NCI-H345 (cell line): ENCODE results near the gene VIPR2.

Experiments used
- DNase-seq: peaks from one replicate; lab custom pipeline; 2025; lab: John Stamatoyannopoulos, UW

Gene VIPR2

GRCh38 chr7:159119026-159119741, 25.5 kb downstream of the VIPR2 start:
- DNase-seq = no peak

GRCh38 chr7:159118623-159119022, 26.0 kb downstream of the VIPR2 start:
- no peak for DNase-seq

GRCh38 chr7:159118197-159118595, 26.5 kb downstream of the VIPR2 start:
- DNase-seq = no peak

GRCh38 chr7:159117366-159118196, 27.1 kb downstream of the VIPR2 start:
- no peak for DNase-seq

GRCh38 chr7:159116581-159117339, 27.9 kb downstream of the VIPR2 start:
- no peak for DNase-seq

GRCh38 chr7:159115601-159116501, 28.8 kb downstream of the VIPR2 start:
- peak; percentile 15 for DNase-seq

GRCh38 chr7:159114981-159115380, 29.7 kb downstream of the VIPR2 start:
- DNase-seq = no peak

- DNase-seq = no peak
These were observed 30.6 kb downstream of the VIPR2 start for GRCh38 chr7:159114096-159114495.

GRCh38 chr7:159113056-159113455, 31.6 kb downstream of the VIPR2 start:
- no peak for DNase-seq

- no peak for DNase-seq
These were observed 32.3 kb downstream of the VIPR2 start for GRCh38 chr7:159112136-159113011.

- no peak for DNase-seq
These were observed 35.0 kb downstream of the VIPR2 start for GRCh38 chr7:159109653-159110035.

GRCh38 chr7:159108941-159109652, 35.6 kb downstream of the VIPR2 start:
- DNase-seq = no peak

- DNase-seq = no peak
These were observed 36.2 kb downstream of the VIPR2 start for GRCh38 chr7:159108491-159108890.

GRCh38 chr7:159107161-159107892, 37.3 kb downstream of the VIPR2 start:
- DNase-seq = peak; percentile 53

GRCh38 chr7:159105832-159106811, 38.5 kb downstream of the VIPR2 start:
- DNase-seq = no peak

GRCh38 chr7:159105066-159105780, 39.4 kb downstream of the VIPR2 start:
- no peak for DNase-seq

- no peak for DNase-seq
These were observed 40.3 kb downstream of the VIPR2 start for GRCh38 chr7:159104188-159104920.
